HEK293T (cell line): ENCODE measurements around the gene CCL14.

ENCODE experiments used
- CTCF ChIA-PET: fragments of 350-600 bp; formaldehyde crosslinking; extraction: SDS; loops from one replicate; lab custom pipeline; 2021; ENCODE audit warnings: antibody characterized with exemption, inconsistent platforms; lab: Yijun Ruan, JAX
- POLR2A ChIA-PET: fragments of 350-600 bp; formaldehyde crosslinking; extraction: SDS; loops from one replicate; lab custom pipeline; 2020; ENCODE audit warnings: antibody characterized with exemption, inconsistent platforms; lab: Yijun Ruan, JAX
- DNase-seq: peaks from one replicate; pipeline ENCODE4 v3.0.0; 2012; ENCODE audit warnings: mixed read lengths; ENCODE audit errors: extremely low spot score
- ARNT ChIP-seq: fragments of 450-650 bp; IDR thresholded peaks from 2 replicates; pipeline ENCODE4 v1.6.1; 2017; ENCODE audit warnings: mild to moderate bottlenecking
- BHLHE40 ChIP-seq: fragments of 450-650 bp; IDR thresholded peaks from 2 replicates; pipeline ENCODE4 v1.6.1; 2016; ENCODE audit warnings: mild to moderate bottlenecking, moderate library complexity, borderline replicate concordance
- CTBP1 ChIP-seq: fragments of 450-650 bp; IDR thresholded peaks from 2 replicates; pipeline ENCODE4 v1.6.1; 2016; ENCODE audit warnings: borderline replicate concordance
- ELF4 ChIP-seq: fragments of 450-650 bp; IDR thresholded peaks from 2 replicates; pipeline ENCODE4 v1.6.1; 2017; ENCODE audit warnings: antibody characterized with exemption
- FOXA1 ChIP-seq: fragments of 450-650 bp; IDR thresholded peaks from 2 replicates; pipeline ENCODE4 v1.6.1; 2016; ENCODE audit warnings: mild to moderate bottlenecking
- FOXK2 ChIP-seq: fragments of 450-650 bp; IDR thresholded peaks from 2 replicates; pipeline ENCODE4 v1.6.1; 2016; ENCODE audit warnings: mild to moderate bottlenecking
- FOXM1 ChIP-seq: fragments of 450-650 bp; IDR thresholded peaks from 2 replicates; pipeline ENCODE4 v1.6.1; 2017; ENCODE audit warnings: mild to moderate bottlenecking, borderline replicate concordance
- HDGF ChIP-seq: fragments of 450-650 bp; IDR thresholded peaks from 2 replicates; pipeline ENCODE4 v1.6.1; 2017; ENCODE audit warnings: antibody characterized with exemption, borderline replicate concordance
- L3MBTL2 ChIP-seq: fragments of 450-650 bp; conservative IDR thresholded peaks from 2 replicates; pipeline ENCODE4 v1.6.1; 2016; ENCODE audit warnings: mild to moderate bottlenecking
- LEF1 ChIP-seq: fragments of 450-650 bp; IDR thresholded peaks from 2 replicates; pipeline ENCODE4 v1.6.1; 2017; ENCODE audit warnings: mild to moderate bottlenecking, borderline replicate concordance
- NFRKB ChIP-seq: fragments of 450-650 bp; IDR thresholded peaks from 2 replicates; pipeline ENCODE4 v1.6.1; 2016; ENCODE audit warnings: mild to moderate bottlenecking, moderate library complexity
- PKNOX1 ChIP-seq: fragments of 450-650 bp; IDR thresholded peaks from 2 replicates; pipeline ENCODE4 v1.6.1; 2016
- SP1 ChIP-seq: fragments of 450-650 bp; IDR thresholded peaks from 2 replicates; pipeline ENCODE4 v1.6.1; 2017
- SUZ12 ChIP-seq: fragments of 450-650 bp; IDR thresholded peaks from 2 replicates; pipeline ENCODE4 v1.6.1; 2016; ENCODE audit warnings: mild to moderate bottlenecking
- TARDBP ChIP-seq: fragments of 450-650 bp; IDR thresholded peaks from 2 replicates; pipeline ENCODE4 v1.6.1; 2016
- ZNF384 ChIP-seq: fragments of 450-650 bp; IDR thresholded peaks from 2 replicates; pipeline ENCODE4 v1.6.1; 2016

The CCL14 gene

GRCh38 chr17:36008998-36009665 lies 22.6 kb upstream of the CCL14 start:
- no peak for DNase-seq
- CTCF ChIA-PET: interaction anchor here (1.2 kb wide), 1 partner anchor 140 kb away, joined by 3 read pairs; no protein-coding TSS in a partner anchor
- no peak for TF ChIP-seq FOXK2
- no peak for TF ChIP-seq TARDBP
- no peak for TF ChIP-seq HDGF
- TF ChIP-seq NFRKB: no peak
- TF ChIP-seq BHLHE40: no peak
- no peak for TF ChIP-seq SUZ12
- no peak for TF ChIP-seq ELF4
- no peak for TF ChIP-seq FOXM1
- TF ChIP-seq CTBP1: no peak
- POLR2A ChIA-PET: no interaction called here

- POLR2A ChIA-PET: no interaction called here
- CTCF ChIA-PET: interaction anchor here (1.3 to 1.9 kb wide), 2 partner anchors 14 to 144 kb away, joined by 7 read pairs; partner anchors contain the start of gene CCL23
- TF ChIP-seq ZNF384 (no peak), SUZ12 (no peak), ELF4 (no peak), NFRKB (no peak), HDGF (no peak), TARDBP (no peak), FOXA1 (no peak), LEF1 (no peak)
- DNase-seq: no peak
Observed at GRCh38 chr17:36004594-36005108, 18.1 kb upstream of the CCL14 start.

- POLR2A ChIA-PET: no interaction called here
- CTCF ChIA-PET: no interaction called here
Observed at GRCh38 chr17:36002631-36003030, 16.1 kb upstream of the CCL14 start.

GRCh38 chr17:36001862-36002603 lies 15.5 kb upstream of the CCL14 start:
- TF ChIP-seq HDGF: no peak
- no peak for TF ChIP-seq PKNOX1
- no peak for TF ChIP-seq SP1
- TF ChIP-seq FOXM1: no peak
- TF ChIP-seq TARDBP: no peak
- no peak for TF ChIP-seq BHLHE40
- TF ChIP-seq FOXK2: no peak
- TF ChIP-seq LEF1: no peak
- no peak for TF ChIP-seq CTBP1
- TF ChIP-seq FOXA1: no peak
- DNase-seq: no peak
- POLR2A ChIA-PET: no interaction called here
- CTCF ChIA-PET: interaction anchor here (1.0 kb wide), 1 partner anchor 147 kb away, joined by 3 read pairs; no protein-coding TSS in a partner anchor

More at GRCh38 chr17:36002631-36003030, 16.1 kb upstream of the CCL14 start:
- DNase-seq: no peak
- TF ChIP-seq BHLHE40 (no peak), FOXK2 (no peak), FOXA1 (no peak), SUZ12 (no peak), ELF4 (no peak)

- ChIA-PET CTCF (interaction anchor here (1.0 kb wide), 1 partner anchor 147 kb away, joined by 3 read pairs; no protein-coding TSS in a partner anchor), POLR2A (no interaction called here)
- no peak for DNase-seq
Observed at GRCh38 chr17:36001110-36001771, 14.7 kb upstream of the CCL14 start, which contains the start of gene CCL15. TSS of gene CCL15 (minus strand) at chr17:36001553. CDS start at chr17:36001492, 61 bp downstream.

GRCh38 chr17:36000732-36001109 lies 14.2 kb upstream of the CCL14 start:
- no peak for DNase-seq
- CTCF ChIA-PET: interaction anchor here (1.0 kb wide), 1 partner anchor 25 kb away, joined by 8 read pairs; no protein-coding TSS in a partner anchor
- TF ChIP-seq ELF4 (no peak), HDGF (no peak), FOXA1 (no peak), TARDBP (no peak), SP1 (no peak), CTBP1 (no peak), FOXK2 (no peak), FOXM1 (no peak), PKNOX1 (no peak), NFRKB (no peak), LEF1 (no peak), ZNF384 (no peak), SUZ12 (no peak), BHLHE40 (no peak), ARNT (no peak), L3MBTL2 (no peak)
- POLR2A ChIA-PET: no interaction called here

More at GRCh38 chr17:36001110-36001771, 14.7 kb upstream of the CCL14 start, which contains the start of gene CCL15:
- TF ChIP-seq ELF4 (no peak), PKNOX1 (no peak), BHLHE40 (no peak)
